IMR-90 (cell line): ENCODE results near the gene FERMT2. TPM values are rescaled to one million over a fixed set of nuclear protein-coding genes. Genes with fewer than 3 reads are reported as not detected.
A peak's percentile ranks its signal among the peaks of the same experiment; 100 is the strongest.

Source experiments
- ATAC-seq: fragments of 200-7000 bp; cut with Tn5 transposase; 2 replicates; pipeline ENCODE4 v1.9.1; 2020; ENCODE audit warnings: low read depth, mild to moderate bottlenecking, moderate library complexity
- BruUV-seq: library from RNA; stranded (reverse); fragments of 400-500 nt; replicated peaks from 2 replicates; lab custom pipeline; 2021; lab: Mats Ljungman, UMichigan
- CTCF ChIA-PET: fragments of 300-600 bp; formaldehyde crosslinking; extraction: SDS; loops from one replicate; lab custom pipeline; 2021; ENCODE audit warnings: antibody characterized with exemption; lab: Yijun Ruan, JAX
- POLR2A ChIA-PET: fragments of 300-600 bp; sonication (Branson Sonifier 250); formaldehyde crosslinking; loops from one replicate; lab custom pipeline; 2022; ENCODE audit warnings: antibody characterized with exemption; ENCODE audit not compliant: unreplicated experiment; lab: Charles Lee
- DNase-seq: peaks from one replicate; pipeline ENCODE4 v3.0.0; 2013
- H2AFZ ChIP-seq: replicated peaks from 2 replicates; pipeline ENCODE3; 2013; ENCODE audit warnings: low read length, mild to moderate bottlenecking; ENCODE audit not compliant: poor library complexity
- H2AK5ac ChIP-seq: 2 replicates; pipeline ENCODE4 v1.6.1; 2013; ENCODE audit warnings: low read depth, low read length, inconsistent platforms
- H2AK9ac ChIP-seq: replicated peaks from 2 replicates; pipeline ENCODE3; 2013; ENCODE audit warnings: mild to moderate bottlenecking, low read depth, low read length, moderate library complexity; ENCODE audit not compliant: poor library complexity
- H2BK120ac ChIP-seq: 2 replicates; pipeline ENCODE4 v1.6.1; 2013; ENCODE audit warnings: low read depth, low read length, inconsistent platforms
- H2BK15ac ChIP-seq: 3 replicates; pipeline ENCODE4 v1.6.1; 2013; ENCODE audit warnings: low read depth, low read length, inconsistent platforms
- H2BK20ac ChIP-seq: 2 replicates; pipeline ENCODE4 v1.6.1; 2013; ENCODE audit warnings: low read depth, mild to moderate bottlenecking, inconsistent platforms, low read length, moderate library complexity
- H2BK5ac ChIP-seq: 2 replicates; pipeline ENCODE4 v1.6.1; 2013; ENCODE audit warnings: mild to moderate bottlenecking, low read depth, low read length, inconsistent platforms; ENCODE audit not compliant: poor library complexity, severe bottlenecking
- H3K14ac ChIP-seq: replicated peaks from 2 replicates; pipeline ENCODE4 v1.6.1; 2013; ENCODE audit warnings: low read depth, low read length, inconsistent platforms
- H3K18ac ChIP-seq: 2 replicates; pipeline ENCODE4 v1.6.1; 2013; ENCODE audit warnings: low read depth, low read length, control low read depth
- H3K23ac ChIP-seq: 2 replicates; pipeline ENCODE4 v1.6.1; 2013; ENCODE audit warnings: low read depth, low read length, inconsistent platforms
- H3K27ac ChIP-seq: 2 replicates; pipeline ENCODE4 v1.5.1; 2013; ENCODE audit warnings: mild to moderate bottlenecking, control low read depth, low read length; ENCODE audit not compliant: insufficient read depth
- H3K27me3 ChIP-seq: 2 replicates; pipeline ENCODE4 v1.6.1; 2013; ENCODE audit warnings: low read length; ENCODE audit not compliant: control insufficient read depth, insufficient read depth
- H3K36me3 ChIP-seq: 2 replicates; pipeline ENCODE4 v1.6.1; 2013; ENCODE audit warnings: low read length, mixed read lengths; ENCODE audit not compliant: control insufficient read depth, insufficient read depth
- H3K4ac ChIP-seq: 2 replicates; pipeline ENCODE4 v1.6.1; 2013; ENCODE audit warnings: low read depth, low read length, inconsistent platforms
- H3K4me1 ChIP-seq: 2 replicates; pipeline ENCODE4 v1.6.1; 2013; ENCODE audit warnings: low read length, mixed read lengths; ENCODE audit not compliant: control insufficient read depth, insufficient read depth
- H3K4me2 ChIP-seq: 2 replicates; pipeline ENCODE4 v1.6.1; 2013; ENCODE audit warnings: low read depth, mild to moderate bottlenecking, control low read depth, low read length, moderate library complexity
- H3K4me3 ChIP-seq: 2 replicates; pipeline ENCODE4 v1.5.1; 2013; ENCODE audit warnings: low read depth, mild to moderate bottlenecking, control low read depth, low read length, moderate library complexity; ENCODE audit not compliant: insufficient read depth
- H3K56ac ChIP-seq: 2 replicates; pipeline ENCODE4 v1.6.1; 2013; ENCODE audit warnings: low read length, inconsistent platforms; ENCODE audit not compliant: insufficient read depth; ENCODE audit errors: extremely low read depth
- H3K79me1 ChIP-seq, 2 experiments: 2 replicates each; pipeline ENCODE4 v1.6.1; 2013; ENCODE audit warnings: low read length in 2 of 2, inconsistent platforms in 1 of 2, low read depth in 1 of 2
- H3K9ac ChIP-seq: 2 replicates; pipeline ENCODE4 v1.6.1; 2013; ENCODE audit warnings: low read depth, low read length, control low read depth
- H3K9me1 ChIP-seq: 2 replicates; pipeline ENCODE4 v1.6.1; 2013; ENCODE audit warnings: low read length, inconsistent platforms; ENCODE audit not compliant: insufficient read depth
- H3K9me3 ChIP-seq: 2 replicates; pipeline ENCODE4 v1.6.1; 2013; ENCODE audit warnings: low read length; ENCODE audit not compliant: control insufficient read depth, insufficient read depth
- H4K20me1 ChIP-seq: 2 replicates; pipeline ENCODE4 v1.6.1; 2013; ENCODE audit warnings: low read length, inconsistent platforms; ENCODE audit not compliant: insufficient read depth
- H4K5ac ChIP-seq: 2 replicates; pipeline ENCODE4 v1.6.1; 2013; ENCODE audit warnings: mild to moderate bottlenecking, low read depth, low read length, control low read depth
- H4K8ac ChIP-seq, 2 experiments: 2 replicates each; pipeline ENCODE4 v1.6.1; 2013; ENCODE audit warnings: low read depth in 2 of 2, low read length in 2 of 2, control low read depth in 1 of 2, inconsistent platforms in 1 of 2
- H4K91ac ChIP-seq: 2 replicates; pipeline ENCODE4 v1.6.1; 2013; ENCODE audit warnings: low read depth, low read length, inconsistent platforms; ENCODE audit not compliant: insufficient read depth
- FOS ChIP-seq: fragments of 150-350 bp; IDR thresholded peaks from 2 replicates; pipeline ENCODE4 v1.6.1; 2016; ENCODE audit warnings: low read depth, low read length
- MAFK ChIP-seq: IDR thresholded peaks from 2 replicates; pipeline ENCODE4 v1.6.1; 2012; ENCODE audit warnings: low read depth, low read length, improper control_type of control experiment
- MAZ ChIP-seq: IDR thresholded peaks from 2 replicates; pipeline ENCODE4 v1.6.1; 2012; ENCODE audit warnings: low read depth, mild to moderate bottlenecking, low read length, improper control_type of control experiment, moderate library complexity, borderline replicate concordance
- RCOR1 ChIP-seq: IDR thresholded peaks from 2 replicates; pipeline ENCODE4 v1.6.1; 2012; ENCODE audit warnings: mild to moderate bottlenecking, low read length, improper control_type of control experiment; ENCODE audit not compliant: insufficient replicate concordance
- WGBS, 2 experiments: methylation state at CpG; one replicate each; pipeline versions ENCODE4 v1.1.5 to v1.1.7; 2013; ENCODE audit warnings: missing lambda C conversion rate in 2 of 2; ENCODE audit not compliant: insufficient read length in 1 of 2; ENCODE audit errors: extremely low coverage in 2 of 2; 5-methylcytosine and 5-hydroxymethylcytosine counted together
- dilution Hi-C: fragments of 300-500 bp; cut with HindIII; formaldehyde crosslinking; loops from one replicate; pipeline ENCODE4 v1.14.3; 2018; ENCODE audit warnings: low sequenced_read_pairs; ENCODE audit not compliant: unreplicated experiment
- in situ Hi-C: fragments of 300-500 bp; cut with MboI; formaldehyde crosslinking; loops from 3 replicates; pipeline ENCODE4 v1.14.3; 2019; ENCODE audit warnings: low sequenced_read_pairs, inconsistent platforms, mixed read lengths
- intact Hi-C: fragments of 100-400 bp; cut with micrococcal nuclease; formaldehyde crosslinking; loops from 2 replicates; pipeline ENCODE4 v1.10.0; 2022
- polyA plus RNA-seq, 3 experiments: library from polyadenylated mRNA; depleted of rRNA; stranded (reverse); fragments of >200 nt; gene quantifications; 2 replicates each; pipeline ENCODE4 v1.2.3, GENCODE V29; 2012; ENCODE audit warnings: low replicate concordance in 1 of 3
- total RNA-seq: library from RNA; depleted of rRNA; stranded (reverse); fragments of >200 nt; gene quantifications from 2 replicates; pipeline ENCODE4 v1.2.3, GENCODE V29; 2012

The FERMT2 gene
- total and polyA plus RNA-seq, 2 of the 4 experiments (the other 2 are of a cell fraction): 131 to 217 TPM

DNA sequence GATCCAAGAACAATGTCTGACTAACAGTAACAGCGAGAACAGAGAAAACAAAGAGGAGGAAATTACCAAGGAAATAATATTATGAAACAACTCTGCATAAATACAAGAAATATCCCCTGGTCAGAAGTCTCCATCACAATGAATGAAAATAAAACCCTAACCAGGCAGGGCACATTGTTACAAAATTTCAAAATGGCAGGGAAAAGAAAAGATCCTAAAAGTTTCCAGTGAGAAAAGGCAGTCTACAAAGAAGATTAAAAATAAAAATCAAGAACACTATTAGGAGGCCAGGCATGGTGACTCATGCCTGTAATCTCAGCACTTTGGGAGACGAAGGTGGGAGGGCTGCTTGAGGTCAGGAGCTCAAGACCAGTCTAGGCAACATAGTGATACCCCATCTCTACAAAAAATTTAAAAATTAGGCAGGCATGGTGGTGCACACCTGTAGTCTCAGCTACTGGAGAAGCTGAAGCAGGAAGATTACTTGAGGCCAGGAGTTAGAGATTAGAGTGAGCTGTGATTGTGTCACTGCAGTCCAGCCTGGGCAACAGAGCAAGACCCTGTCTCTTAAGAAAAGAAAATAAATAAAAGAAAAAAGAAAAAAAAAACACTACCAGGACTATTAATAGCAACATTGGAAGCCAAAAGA is 47.8 kb downstream of the FERMT2 start:
- no peak overlapping the region for H4K5ac ChIP-seq
- H2AK5ac ChIP-seq: no peak overlapping the region
- peak; percentile 57 for DNase-seq
- intact Hi-C loops (no loop called here), in situ Hi-C loops (no loop called here), dilution Hi-C loops (no loop called here)
- H3K9ac ChIP-seq: no peak overlapping the region
- no peak overlapping the region for H3K27ac ChIP-seq
- peaks cover 12% of the 10 kb centered on the region for H3K9me1 ChIP-seq
- no peak overlapping the region for H4K8ac ChIP-seq
- no peak overlapping the region for H2BK20ac ChIP-seq
- ChIA-PET POLR2A (no interaction called here), CTCF (no interaction called here)
- no peak overlapping the region for H3K23ac ChIP-seq
- H3K4me3 ChIP-seq: no peak overlapping the region
- TF ChIP-seq FOS (peak; percentile 65), MAFK (no peak), RCOR1 (peak; percentile 14), MAZ (no peak)
- WGBS, 2 experiments: no CpG with 5 or more reads among the region's 2 CpGs
- peaks cover 43% of the 10 kb centered on the region for H4K20me1 ChIP-seq
- 0 out of 3 replicates have a peak overlapping the region, but pooled peaks have one; percentile 47 for H2BK15ac ChIP-seq
- no peak overlapping the region for H4K91ac ChIP-seq
- H3K79me1 ChIP-seq: peaks cover 15 to 54% of the 10 kb centered on the region in 2 experiments
- no peak overlapping the region for H2AFZ ChIP-seq
- peak overlapping the region; percentile 44; the same call in 1 of the 2 replicates for H3K4me2 ChIP-seq
- H2AK9ac ChIP-seq: no peak overlapping the region
- H2BK120ac ChIP-seq: no peak overlapping the region
- H3K18ac ChIP-seq: no peak overlapping the region; the same call in 1 of the 2 replicates
- H3K4me1 ChIP-seq: peaks cover 13% of the 10 kb centered on the region
- peaks cover 21% of the 10 kb centered on the region for H3K36me3 ChIP-seq
- H3K14ac ChIP-seq: peak overlapping the region; percentile 46; the same call in 1 of the 2 replicates
- no peaks in the 10 kb centered on the region for H3K9me3 ChIP-seq
- no TSS peak for BruUV-seq
- H3K4ac ChIP-seq: 0 out of 2 replicates have a peak overlapping the region, but pooled peaks have one; percentile 18
- peak; percentile 28; the same call in 1 of the 2 replicates for ATAC-seq
- H2BK5ac ChIP-seq: peak overlapping the region; percentile 81
- no peaks in the 10 kb centered on the region for H3K27me3 ChIP-seq
- no peak overlapping the region for H3K56ac ChIP-seq
